ENCODE data around the gene TCF7L1. TPM values are rescaled to one million over a fixed set of nuclear protein-coding genes. Genes with fewer than 3 reads are reported as not detected.

The TCF7L1 gene
- total RNA-seq, 1 experiment from 2014 or later: 0.11 TPM

DNA sequence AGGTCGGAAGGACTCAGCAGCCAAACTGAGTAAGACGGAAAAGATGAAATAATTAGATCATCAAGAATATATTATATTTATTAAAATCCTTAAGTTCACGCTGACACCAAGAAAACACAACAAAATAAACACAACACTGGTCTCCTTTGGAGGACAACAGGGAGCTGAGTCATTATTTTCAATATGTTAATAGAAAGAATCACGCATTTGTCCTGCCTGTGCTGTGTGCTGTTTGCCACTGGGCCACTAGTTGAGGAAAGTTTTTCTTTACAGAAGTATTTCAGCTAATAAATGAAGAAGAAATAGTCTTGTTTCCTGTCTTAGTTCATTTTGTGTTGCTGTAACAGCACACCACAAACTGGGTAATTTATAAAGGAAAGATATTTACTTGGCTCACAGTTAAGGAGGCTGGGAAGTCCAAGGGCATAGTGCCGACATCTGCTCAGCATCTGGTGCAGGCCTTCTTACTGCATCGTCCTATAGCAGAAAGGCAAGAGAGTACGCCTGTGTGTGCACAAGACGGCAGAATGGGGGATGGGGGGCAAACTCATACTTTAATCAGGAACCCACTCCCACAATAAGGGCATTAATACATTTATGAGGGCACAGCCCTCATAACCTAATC, 88.0 kb downstream of the TCF7L1 start:
- no peak for DNase-seq (ENCODE audit: low read depth)

DNA sequence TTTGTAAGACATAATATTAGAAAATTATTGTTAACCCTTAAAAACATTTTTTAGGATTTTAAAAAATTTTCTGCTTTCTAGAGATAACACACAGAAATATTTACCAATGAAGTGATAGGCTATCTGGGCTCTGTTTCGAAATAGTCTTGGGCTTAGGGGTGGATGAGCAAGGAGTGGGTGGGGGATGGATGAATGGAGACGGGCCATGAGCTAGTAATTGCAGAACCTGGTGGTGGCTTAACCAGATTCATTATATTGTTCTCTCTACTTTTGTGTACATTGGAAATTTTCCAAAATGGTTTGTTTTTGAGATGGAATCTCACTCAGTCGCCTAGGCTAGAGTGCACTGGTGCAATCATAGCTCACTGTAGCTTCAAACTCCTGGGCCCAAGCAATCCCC, 89.6 kb downstream of the TCF7L1 start:
- DNase-seq (ENCODE audit: low read depth): no peak

DNA sequence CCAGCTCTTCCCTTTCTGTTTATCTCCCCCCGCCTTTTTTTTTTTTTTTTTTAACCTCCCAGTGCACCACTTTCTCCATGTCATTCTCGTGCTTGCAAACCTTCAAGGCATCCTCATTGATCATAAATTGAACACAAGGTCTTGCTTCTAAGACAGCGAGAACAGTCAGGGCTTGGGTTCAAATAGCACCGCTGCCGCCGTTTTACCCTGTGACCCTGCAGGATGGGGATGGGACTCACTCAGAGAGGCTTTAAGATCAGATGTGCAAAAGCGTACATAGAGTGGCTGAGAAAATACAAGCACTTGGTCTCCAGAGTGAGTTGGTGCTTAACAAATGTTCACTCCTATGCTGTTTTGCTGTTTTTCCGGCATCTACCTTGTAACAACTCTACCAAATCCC, 93.6 kb downstream of the TCF7L1 start:
- no peak for DNase-seq (ENCODE audit: low read depth)

DNA sequence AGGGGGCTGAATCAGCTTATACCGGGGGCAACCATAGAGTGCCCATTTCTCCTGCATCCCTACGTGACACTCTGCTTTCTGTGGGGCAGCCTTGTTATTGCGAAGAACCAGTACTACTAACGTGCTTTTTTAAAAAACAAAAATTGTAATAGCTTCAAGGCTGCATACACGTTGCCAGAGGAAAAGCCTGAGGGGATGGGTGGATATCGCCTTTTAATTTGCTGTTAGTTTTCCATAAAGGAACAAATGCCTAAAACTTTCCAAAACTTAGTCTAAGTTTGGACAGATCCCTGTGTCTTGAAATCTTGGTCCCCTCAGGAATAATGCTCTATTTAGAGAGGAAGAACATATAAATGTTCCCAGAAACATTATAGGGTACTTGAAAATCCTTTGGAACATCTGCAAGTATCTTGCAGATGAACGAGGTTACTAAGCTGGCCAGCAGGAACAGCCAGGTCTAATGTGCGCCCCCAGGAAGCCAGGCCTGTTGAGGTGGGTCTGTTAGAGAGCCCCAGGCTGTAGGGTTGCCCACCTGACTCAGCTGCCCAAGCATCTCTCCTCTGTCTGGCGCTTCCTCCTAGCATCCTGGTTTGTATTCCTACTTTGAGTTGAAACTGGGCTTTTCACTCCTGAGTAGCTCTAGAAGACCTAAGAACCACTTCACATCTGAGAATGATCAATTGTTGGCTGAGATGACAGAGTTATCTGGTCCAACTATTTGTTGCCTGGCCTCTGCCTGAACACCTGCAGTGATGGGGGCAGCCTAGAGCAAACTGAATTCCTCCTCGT, 97.7 kb downstream of the TCF7L1 start:
- DNase-seq (ENCODE audit: low read depth): no peak

DNA sequence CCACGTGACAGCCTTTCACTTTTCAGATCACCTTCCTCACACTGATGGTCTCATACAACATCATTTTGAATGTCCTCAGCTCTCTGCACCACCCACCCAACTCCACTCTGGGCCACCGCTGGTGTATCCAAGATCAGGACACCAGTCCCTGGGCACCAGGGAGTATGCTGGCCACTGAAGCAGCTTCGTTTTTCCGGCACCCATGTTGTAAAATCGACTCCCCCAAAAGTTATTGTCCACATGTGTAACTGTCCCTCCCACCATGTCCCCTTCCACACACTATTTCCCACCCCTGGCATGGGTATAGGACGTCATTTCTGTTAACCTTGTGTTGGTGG, 98.2 kb downstream of the TCF7L1 start:
- DNase-seq (ENCODE audit: low read depth): no peak

DNA sequence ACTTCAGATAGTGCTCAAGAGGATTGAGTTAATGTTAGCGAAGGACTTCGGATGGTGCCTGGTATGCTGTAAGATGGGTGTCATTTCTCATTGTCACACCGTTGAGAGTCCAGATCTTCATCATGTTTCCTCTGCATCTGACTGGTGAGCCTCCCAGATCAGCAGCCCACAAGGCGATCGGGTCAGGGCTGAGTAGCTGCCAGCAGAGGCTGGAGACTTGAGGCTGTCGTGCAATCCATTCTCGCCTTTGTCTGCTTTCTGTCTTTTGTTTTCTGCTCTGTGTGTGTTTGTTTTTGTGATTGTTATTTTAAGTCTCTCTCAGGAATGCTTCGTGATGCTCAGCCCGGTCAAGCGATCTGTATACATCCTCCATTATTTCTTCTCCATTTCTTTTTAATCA, 98.8 kb downstream of the TCF7L1 start:
- DNase-seq (ENCODE audit: low read depth): no peak

DNA sequence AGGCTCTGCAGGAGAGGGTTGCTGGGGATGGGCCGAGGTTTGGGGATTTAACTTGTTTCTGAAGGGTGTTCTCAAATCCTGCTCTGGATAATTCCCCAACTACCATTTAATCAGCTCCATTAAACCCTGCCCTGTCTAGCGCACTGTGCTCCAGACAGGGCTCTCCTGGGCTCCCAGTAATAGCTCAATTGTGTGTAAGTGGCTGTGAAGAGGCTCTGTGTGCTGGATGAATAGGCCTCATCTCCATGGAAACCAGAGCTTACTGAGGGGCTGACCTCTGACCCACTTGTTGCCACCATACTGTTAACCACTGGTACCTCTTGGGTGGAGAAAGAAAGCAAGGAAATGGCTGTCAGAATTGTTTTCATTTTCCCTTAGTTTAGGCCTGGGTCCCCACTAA, 101.7 kb downstream of the TCF7L1 start:
- no peak for DNase-seq (ENCODE audit: low read depth)

DNA sequence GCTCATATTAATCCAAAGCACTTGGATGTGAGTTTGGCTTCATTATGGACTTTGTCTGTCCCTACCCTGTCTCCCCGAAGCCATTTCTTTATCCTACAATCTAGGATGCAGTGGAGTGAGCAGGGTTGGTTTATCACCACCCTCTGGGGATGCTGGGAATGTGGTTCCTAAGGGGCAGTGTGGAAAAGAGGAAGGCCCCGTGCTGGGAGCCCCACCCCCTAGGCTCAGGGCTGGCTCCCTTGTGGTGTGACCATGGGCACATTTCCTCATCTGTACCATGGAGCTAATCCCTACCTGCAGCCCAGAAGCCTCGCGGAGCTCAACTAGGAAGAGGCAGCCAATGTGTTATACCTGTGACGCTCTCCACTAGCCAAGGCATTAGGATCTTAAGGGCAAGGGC, 102.1 kb downstream of the TCF7L1 start:
- no peak for DNase-seq (ENCODE audit: low read depth)

DNA sequence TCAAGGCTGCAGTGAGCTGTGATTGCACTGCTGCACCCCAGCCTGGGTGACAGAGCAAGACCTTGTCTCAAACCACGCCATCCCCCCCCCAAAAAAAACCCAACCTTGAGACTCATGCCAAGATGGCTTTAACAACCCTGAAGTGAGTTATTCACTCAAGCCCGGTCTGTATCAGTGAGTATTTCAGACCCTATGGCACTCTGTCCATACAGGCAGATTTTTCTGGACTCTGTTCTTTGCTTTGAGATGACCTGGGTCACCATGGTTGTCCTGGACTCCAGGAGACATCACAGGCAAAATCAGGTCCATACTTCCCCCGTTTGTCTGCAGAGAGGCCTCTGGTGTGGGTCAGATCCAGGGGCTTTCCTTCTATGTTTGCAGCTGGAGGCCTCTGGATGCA, 102.9 kb downstream of the TCF7L1 start:
- DNase-seq (ENCODE audit: low read depth): no peak

DNA sequence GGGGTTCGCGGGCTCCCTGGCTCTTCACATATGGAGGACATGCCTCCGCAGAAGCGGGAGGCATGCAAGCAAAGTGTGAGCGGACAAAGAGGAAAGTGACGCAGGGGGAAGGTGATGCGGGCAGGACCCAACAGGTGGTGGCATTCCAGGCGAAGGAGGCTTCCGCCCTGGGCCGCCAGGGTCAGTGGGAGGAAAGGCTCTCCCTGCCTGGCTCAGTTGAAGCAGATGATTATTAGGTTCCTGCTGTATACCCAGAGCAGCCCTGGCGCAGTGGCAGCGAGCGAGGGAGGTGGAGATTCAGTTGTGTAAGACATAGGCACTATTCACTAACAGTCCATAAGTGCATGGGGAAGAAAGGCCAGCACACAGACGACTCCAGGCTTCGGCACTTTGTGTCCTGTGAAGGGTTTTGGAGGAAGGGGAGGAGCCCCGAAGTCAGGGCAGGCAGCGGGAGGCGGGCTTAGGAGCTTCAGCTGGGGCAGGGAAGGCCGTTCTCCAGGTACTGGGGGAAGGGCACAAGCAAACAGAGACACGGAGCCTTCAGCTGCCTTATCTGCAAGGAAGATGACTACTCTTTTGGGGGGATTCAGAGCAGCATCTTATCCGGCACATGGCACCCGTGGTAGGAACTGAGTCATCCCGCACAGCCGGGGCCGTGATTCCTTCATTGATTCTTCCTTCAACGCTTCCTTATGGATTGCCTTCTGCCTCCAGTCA, 104.8 kb downstream of the TCF7L1 start:
- no peak for DNase-seq (ENCODE audit: low read depth)

DNA sequence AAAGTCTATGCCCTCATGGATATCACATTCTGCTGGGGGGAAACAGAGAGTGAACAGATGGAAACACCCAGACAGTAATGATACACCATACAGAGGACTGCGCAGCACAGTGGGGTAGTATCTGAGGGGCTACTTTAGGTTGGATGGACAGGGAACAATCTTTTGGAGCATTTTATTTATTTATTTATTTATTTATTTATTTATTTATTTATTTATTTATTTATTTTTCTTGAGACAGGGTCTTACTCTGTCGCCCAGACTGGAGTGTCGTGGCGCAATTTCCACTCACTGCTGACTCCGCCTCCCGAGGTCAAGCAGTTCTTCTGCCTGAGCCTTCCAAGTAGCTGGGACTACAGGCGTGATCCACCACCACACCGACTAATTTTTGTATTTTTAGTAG, 105.4 kb downstream of the TCF7L1 start:
- no peak for DNase-seq (ENCODE audit: low read depth)

DNA sequence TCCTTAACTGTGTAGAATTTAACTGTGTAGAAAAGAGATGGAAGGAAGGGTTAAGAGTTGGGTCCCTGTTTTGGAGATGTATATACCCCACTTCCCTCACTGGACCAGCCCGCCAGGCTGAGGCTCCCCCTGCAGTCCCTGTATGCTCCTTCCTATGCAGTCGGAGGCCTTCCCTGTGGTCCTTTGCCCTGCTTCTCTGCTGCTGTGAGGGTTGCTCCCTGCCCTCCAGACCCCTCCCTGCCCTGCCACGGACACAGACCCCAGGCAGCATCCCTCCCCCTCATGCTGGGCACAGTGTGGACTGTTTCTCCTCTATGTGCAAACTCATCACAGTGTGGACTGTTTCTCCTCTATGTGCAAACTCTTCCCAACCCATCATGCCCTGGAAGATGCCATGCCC, 105.9 kb downstream of the TCF7L1 start:
- DNase-seq (ENCODE audit: low read depth): no peak

DNA sequence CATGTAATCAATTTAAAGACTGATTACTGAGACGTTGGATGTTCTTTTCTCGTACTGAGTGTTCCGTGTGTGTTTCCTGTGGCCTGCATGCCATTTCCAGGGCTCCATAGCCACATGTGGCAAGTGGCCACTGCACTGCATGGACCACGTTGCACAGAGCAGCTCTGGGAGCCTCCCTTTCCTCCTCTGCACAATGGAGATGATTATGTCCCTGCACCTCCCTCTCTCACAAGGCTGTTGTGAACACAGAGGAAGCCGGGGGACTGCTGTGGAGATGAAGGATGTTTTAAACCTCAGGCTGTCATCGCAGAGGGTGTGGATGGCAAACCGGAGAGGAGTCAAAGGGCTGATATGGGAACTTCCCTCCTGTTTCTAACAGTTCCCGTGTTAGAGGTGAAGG, 106.9 kb downstream of the TCF7L1 start:
- DNase-seq (ENCODE audit: low read depth): no peak

DNA sequence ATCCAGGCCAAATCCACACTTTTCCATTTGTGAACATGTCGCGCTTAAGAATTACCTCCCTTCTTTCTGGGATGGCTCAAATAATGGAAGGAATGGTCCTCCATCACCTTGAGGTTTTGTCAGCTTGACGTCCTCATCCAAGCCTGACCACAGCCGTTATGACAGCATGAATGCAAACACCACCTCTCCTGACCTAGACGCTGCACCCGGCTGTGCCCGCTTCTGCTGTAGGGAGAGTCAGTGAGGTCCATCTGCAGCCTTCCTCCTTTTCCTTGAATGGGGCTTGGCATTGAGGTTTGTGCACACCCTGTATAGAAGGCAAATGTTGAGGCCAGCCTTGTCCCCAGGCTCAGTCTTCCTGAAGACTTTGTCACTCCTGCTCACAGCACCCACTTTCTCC, 109.1 kb downstream of the TCF7L1 start:
- DNase-seq (ENCODE audit: low read depth): no peak

DNA sequence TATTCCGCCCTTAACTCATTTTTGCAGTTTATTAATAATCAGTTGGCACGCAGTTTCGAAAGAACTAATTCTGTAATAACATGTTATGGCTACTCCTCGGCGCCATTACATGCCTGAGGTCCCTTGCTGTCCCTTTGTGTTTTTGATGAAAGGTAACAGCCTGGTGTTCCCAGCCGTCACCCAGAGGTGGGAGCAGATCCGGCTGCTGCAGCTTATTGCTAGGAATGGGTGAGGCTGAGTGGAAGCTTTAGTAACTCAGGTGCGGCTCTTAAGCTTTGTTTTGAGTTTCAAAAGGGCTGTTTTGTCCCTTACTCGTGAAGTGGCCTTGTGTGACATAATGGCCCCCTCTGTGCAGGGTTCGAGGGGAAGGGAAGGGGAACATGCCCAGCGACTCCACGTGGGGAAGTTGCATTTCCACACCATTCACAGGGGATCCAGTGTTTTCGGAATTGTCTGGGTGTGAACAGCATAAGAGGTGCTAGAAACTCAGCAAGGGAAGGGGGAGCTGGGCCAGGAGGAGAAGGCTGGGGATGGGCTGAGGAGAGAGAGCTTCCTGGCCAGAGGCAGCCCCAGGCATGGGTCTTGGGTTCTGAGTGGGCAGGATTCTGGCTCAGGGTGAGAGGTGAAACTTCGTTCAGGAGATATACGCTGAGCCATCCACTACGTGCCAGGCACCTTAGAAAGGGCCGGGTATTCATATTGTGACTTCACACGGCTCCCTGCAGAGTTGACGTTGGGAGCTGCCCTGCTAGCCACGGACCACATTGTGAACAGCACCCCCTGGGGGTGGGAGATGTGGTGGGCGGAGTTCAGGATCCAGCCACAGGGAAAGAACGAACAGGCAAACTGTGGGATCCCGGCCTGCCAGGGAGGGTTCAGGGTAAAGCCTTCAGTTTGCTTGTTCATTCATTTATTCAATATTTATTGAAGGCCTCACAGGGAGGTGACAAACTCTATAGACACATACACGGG, 110.2 kb downstream of the TCF7L1 start:
- peak; percentile 70 for DNase-seq (ENCODE audit: low read depth)

DNA sequence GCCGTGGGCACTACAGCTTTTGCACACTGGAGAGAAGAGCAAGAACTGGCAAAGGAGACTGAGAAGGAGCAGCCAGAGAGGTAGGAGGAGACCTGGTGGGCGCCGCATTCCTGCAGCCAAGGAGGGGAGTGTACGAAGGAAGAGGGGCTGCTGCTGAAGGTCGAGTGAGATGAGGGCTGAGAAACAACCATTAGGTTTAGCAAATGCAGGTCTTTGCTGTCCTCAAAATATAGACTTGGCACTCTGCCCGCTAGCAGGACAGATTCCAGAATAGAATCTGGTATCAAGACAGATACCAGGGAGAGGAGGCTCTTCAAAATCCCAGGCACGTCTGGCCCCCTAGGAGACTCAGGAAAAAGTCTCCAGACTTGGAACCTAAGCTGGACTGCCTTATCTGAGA, 111.6 kb downstream of the TCF7L1 start:
- DNase-seq (ENCODE audit: low read depth): no peak

DNA sequence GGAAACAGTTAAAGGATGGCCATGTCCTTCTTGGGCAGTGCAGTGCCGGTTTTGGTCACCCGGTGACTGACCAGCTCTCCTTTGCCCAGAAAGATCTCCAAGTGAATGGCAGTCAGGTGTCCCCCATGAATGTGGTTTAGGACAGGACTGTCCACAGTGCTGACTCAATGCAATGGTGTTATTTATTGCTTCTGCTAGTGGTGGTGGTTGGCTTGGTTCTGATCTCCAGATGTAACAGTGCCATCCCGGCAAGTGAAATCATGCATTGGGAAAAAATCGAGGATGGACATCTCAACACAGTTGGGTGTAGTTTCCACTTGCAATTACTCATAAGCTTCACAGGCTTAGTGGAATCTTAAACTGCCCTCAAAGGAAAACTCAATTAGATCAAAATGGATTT, 112.7 kb downstream of the TCF7L1 start:
- DNase-seq (ENCODE audit: low read depth): no peak

DNA sequence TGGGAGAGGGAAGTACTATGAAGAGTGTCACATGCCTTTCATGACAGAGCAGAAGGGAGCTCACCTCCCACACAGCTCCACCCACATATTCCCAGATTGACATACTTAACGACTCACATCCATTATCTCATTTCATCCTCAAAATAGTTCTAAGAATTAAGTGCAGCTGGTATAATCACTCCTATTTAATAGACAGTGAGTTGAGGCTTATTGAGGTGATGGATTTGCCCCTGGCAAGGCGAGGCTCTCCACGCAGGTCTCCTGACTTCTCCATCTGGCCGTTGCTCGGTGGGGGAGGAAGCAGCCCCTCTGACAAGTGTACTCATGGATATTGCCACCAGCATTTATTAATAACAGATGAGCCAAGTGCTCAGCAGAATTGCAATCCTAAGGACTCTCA, 113.2 kb downstream of the TCF7L1 start:
- DNase-seq (ENCODE audit: low read depth): no peak

DNA sequence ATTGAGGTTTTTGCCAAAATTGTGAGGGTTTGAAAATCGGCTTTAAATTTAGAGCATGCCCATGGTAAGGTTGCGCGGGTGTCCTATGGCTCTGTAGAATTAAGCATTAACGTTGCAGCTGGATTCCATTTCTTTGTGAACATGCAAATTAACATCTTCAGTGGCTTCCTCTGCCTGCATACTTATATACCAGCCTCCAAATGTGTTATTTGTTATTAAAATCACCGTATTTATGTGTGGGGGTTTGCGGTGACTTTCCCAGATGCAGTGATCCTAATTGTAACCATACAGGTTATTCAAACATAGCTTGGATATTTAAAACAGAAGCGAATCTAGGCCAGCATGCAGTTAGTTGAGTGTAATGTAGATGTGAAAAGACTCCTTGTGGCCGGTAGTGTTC, 114.4 kb downstream of the TCF7L1 start:
- DNase-seq (ENCODE audit: low read depth): no peak

DNA sequence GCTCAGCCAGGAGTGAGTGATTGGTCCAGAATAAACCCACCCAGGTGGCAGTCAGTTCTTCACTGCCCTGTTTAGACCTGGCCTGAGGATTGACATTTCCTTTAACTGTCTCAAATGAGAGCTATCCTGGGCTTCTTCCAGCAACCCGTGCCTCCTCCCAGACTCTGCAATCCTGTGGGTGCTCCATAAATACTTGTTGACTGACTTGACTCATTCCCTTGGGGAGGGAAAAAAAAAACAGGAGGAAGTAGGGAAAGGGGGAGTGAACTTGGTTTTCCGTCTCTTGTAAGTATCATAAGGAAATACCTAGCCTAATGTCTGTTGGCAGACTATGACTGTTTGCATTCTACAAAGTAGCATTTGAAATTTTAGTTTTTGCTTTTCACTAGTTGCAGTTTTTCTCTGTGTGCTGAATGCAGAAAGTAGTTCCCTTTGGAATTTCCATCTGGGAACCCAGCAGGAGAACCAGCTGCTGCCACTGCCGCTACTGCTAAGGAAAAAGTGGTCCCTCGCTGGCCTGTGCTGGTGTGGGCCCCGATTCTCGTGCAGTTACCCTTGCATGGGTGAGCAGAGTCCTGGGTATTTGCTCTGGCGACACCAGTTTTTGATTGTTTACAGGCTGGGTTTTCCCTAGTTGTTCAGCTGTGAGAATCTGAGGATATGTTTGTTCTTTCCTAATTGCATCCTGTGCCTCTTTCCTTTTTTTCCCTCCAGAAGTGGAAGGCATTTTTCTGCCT, 115.7 kb downstream of the TCF7L1 start:
- peak; percentile 84 for DNase-seq (ENCODE audit: low read depth)

DNA sequence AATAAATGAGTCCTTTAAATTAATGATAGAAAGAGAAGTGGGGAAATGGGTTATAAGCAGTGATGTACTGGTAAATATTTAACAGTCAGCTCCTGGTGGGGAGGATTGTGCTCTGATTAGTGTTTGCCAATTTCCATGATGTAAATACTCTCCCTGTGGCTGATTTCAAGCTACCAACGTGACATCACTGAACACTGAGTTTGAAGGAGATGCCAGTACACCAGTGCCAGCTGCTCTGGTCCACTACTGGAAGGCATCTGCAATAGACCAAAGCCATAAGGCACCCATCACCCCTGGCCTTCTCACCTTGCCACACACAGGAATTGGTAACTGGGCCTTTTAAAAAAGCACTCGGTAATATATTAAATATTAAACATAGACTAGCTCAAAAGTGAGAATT, 116.9 kb downstream of the TCF7L1 start:
- no peak for DNase-seq (ENCODE audit: low read depth)
